Small intestine (tissue), 7 donors: ENCODE data around the gene PDCD1LG2. TPM values are rescaled to one million over a fixed set of nuclear protein-coding genes. Genes with fewer than 3 reads are reported as not detected.

Experiments
- DNase-seq, 2 donors: peaks; one replicate each; pipeline versions ENCODE4 v3.0.0 to v3.0.0-alpha.2; 2013
- FAIRE-seq: peaks from 2 replicates; lab custom pipeline; 2012; peaks lifted over from hg19 to GRCh38; lab: Jason Lieb, UNC
- H3K27ac ChIP-seq, 3 donors: one replicate each; pipeline ENCODE4 v1.5.1; 2013; ENCODE audit warnings: low read length in 2 of 3, mild to moderate bottlenecking in 2 of 3, control low read depth in 1 of 3, inconsistent platforms in 1 of 3, low read depth in 1 of 3, moderate library complexity in 1 of 3
- H3K27me3 ChIP-seq, 3 donors: one replicate each; pipeline ENCODE4 v1.6.1; 2013; ENCODE audit warnings: low read length in 3 of 3, inconsistent platforms in 1 of 3; ENCODE audit not compliant: control insufficient read depth in 3 of 3, insufficient read depth in 3 of 3
- H3K36me3 ChIP-seq, 3 donors: one replicate each; pipeline ENCODE4 v1.6.1; 2013; ENCODE audit warnings: low read length in 3 of 3, inconsistent platforms in 1 of 3, low read depth in 1 of 3, mild to moderate bottlenecking in 1 of 3, moderate library complexity in 1 of 3; ENCODE audit not compliant: control insufficient read depth in 3 of 3, insufficient read depth in 2 of 3
- H3K4me1 ChIP-seq, 3 donors: one replicate each; pipeline ENCODE4 v1.6.1; 2013; ENCODE audit warnings: low read length in 2 of 3, inconsistent platforms in 1 of 3, low read depth in 1 of 3, mild to moderate bottlenecking in 1 of 3, moderate library complexity in 1 of 3; ENCODE audit not compliant: control insufficient read depth in 3 of 3, insufficient read depth in 2 of 3
- H3K4me3 ChIP-seq, 3 donors: one replicate each; pipeline ENCODE4 v1.5.1; 2013; ENCODE audit warnings: low read length in 3 of 3, control low read depth in 1 of 3, inconsistent platforms in 1 of 3, low read depth in 1 of 3, mild to moderate bottlenecking in 1 of 3, moderate library complexity in 1 of 3
- H3K9me3 ChIP-seq, 2 donors: one replicate each; pipeline ENCODE4 v1.6.1; 2013; ENCODE audit warnings: low read depth in 1 of 2, low read length in 1 of 2; ENCODE audit not compliant: control insufficient read depth in 2 of 2, insufficient read depth in 1 of 2
- WGBS, 3 donors: extraction: QIAGEN DNeasy Blood & Tissue Kit; methylation state at CpG; one replicate each; pipeline ENCODE4 v1.1.7; 2013; 5-methylcytosine and 5-hydroxymethylcytosine counted together
- polyA plus RNA-seq, 4 donors: library from polyadenylated mRNA; stranded (reverse) in 3 of 4; unstranded in 1 of 4; fragments of 200-250 nt in 3 of 4; fragments of 120-200 nt in 1 of 4; gene quantifications; one replicate each; pipeline versions ENCODE4 v1.2.1 to v1.2.3, GENCODE V29; 2013
- donor health status: healthy with polysubstance abuse.
- donor health status: control.
- donor health status: control.
- donor health status: Bipolar disorder and iron deficiency.
- donor health status: healthy.

The PDCD1LG2 gene
- polyA plus RNA-seq, 4 donors, result 0.42 to 0.52 TPM; not detected in 2

DNA sequence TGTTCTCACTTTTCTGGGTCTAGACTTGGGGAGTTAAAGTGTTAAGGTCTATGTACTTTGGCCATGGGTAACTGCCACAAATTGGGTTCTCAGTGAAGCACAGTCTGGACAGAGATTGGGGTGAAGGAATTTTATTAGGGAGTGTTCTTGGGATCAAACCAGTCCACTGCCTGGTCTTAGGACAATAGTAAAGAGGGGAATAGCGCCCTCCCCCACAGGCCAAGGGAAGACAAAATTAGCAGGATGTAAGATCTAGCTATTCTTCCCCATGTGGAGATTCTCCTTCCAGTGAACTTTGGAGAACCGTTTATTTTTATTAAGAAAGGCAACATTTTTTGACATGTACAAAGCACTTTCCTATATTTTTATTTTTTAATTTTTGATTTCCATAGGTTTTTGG, 100.2 kb downstream of the PDCD1LG2 start:
- Histone ChIP-seq H3K4me1 (no peaks in the 10 kb centered on the region), H3K27ac (no peak overlapping the region), H3K36me3 (no peaks in the 10 kb centered on the region), H3K27me3 (no peaks in the 10 kb centered on the region), H3K4me3 (no peak overlapping the region), H3K9me3 (no peaks in the 10 kb centered on the region)
- DNase-seq, result no peak
- WGBS, 3 donors, result 67 to 83% (median 82%) methylated on average over 2 of the region's 2 CpGs
- FAIRE-seq, result no peak

- 82 to 95% (median 85%) methylated on average over 6 of the region's 6 CpGs for WGBS, 3 donors
- H3K27ac ChIP-seq, result no peak overlapping the region
- no peak overlapping the region for H3K4me3 ChIP-seq
- H3K4me1 ChIP-seq, result no peaks in the 10 kb centered on the region
- H3K36me3 ChIP-seq, result no peaks in the 10 kb centered on the region
- DNase-seq (no peak), FAIRE-seq (no peak)
- H3K27me3 ChIP-seq, result no peaks in the 10 kb centered on the region
- no peaks in the 10 kb centered on the region for H3K9me3 ChIP-seq
Observed at GRCh38 chr9:5611321-5612184, 101.2 kb downstream of the PDCD1LG2 start.

- Histone ChIP-seq H3K36me3 (no peaks in the 10 kb centered on the region), H3K4me1 (no peaks in the 10 kb centered on the region), H3K27me3 (no peaks in the 10 kb centered on the region), H3K9me3 (no peaks in the 10 kb centered on the region), H3K27ac (no peak overlapping the region), H3K4me3 (no peak overlapping the region)
- no peak for FAIRE-seq
- no peak for DNase-seq
Observed at GRCh38 chr9:5612185-5612530, 101.8 kb downstream of the PDCD1LG2 start.

- Histone ChIP-seq H3K36me3 (no peaks in the 10 kb centered on the region), H3K27me3 (no peaks in the 10 kb centered on the region), H3K27ac (no peak overlapping the region), H3K4me1 (no peaks in the 10 kb centered on the region), H3K4me3 (no peak overlapping the region), H3K9me3 (no peaks in the 10 kb centered on the region)
- no peak for FAIRE-seq
- no peak for DNase-seq
- 80 to 95% (median 89%) methylated on average over 4 of the region's 4 CpGs for WGBS, 3 donors
Observed at GRCh38 chr9:5614192-5614591, 103.9 kb downstream of the PDCD1LG2 start.

- H3K4me1 ChIP-seq, result no peaks in the 10 kb centered on the region
- FAIRE-seq, result no peak
- no peaks in the 10 kb centered on the region for H3K36me3 ChIP-seq
- no peak overlapping the region for H3K27ac ChIP-seq
- 88 to 100% (median 97%) methylated on average over 3 of the region's 3 CpGs for WGBS, 3 donors
- no peaks in the 10 kb centered on the region for H3K9me3 ChIP-seq
- no peak for DNase-seq
- no peaks in the 10 kb centered on the region for H3K27me3 ChIP-seq
- no peak overlapping the region for H3K4me3 ChIP-seq
Observed at GRCh38 chr9:5614985-5615384, 104.7 kb downstream of the PDCD1LG2 start.

DNA sequence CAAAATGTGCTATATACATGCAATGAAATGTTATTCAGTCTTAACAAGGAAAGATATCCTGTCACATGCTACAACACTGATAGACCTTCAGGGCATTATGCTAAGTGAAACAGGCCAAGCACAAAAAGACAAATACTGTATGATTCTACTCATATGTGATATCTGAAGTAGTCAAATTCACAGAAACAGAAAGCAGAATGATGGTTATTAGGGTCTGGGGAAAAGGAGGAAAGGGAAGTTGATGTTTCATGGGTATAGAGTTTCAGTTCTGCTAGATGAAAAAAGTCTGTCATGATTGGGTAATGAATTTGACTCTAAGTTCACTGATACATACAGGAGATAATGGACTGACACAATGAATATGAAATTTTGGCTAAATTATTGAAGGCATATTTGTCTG, 107.4 kb downstream of the PDCD1LG2 start:
- no peak overlapping the region for H3K4me3 ChIP-seq
- no peaks in the 10 kb centered on the region for H3K4me1 ChIP-seq
- H3K27ac ChIP-seq, result no peak overlapping the region
- H3K9me3 ChIP-seq, result no peaks in the 10 kb centered on the region
- no peaks in the 10 kb centered on the region for H3K27me3 ChIP-seq
- no peaks in the 10 kb centered on the region for H3K36me3 ChIP-seq
- peak; percentile 36 for FAIRE-seq
- DNase-seq, result no peak

DNA sequence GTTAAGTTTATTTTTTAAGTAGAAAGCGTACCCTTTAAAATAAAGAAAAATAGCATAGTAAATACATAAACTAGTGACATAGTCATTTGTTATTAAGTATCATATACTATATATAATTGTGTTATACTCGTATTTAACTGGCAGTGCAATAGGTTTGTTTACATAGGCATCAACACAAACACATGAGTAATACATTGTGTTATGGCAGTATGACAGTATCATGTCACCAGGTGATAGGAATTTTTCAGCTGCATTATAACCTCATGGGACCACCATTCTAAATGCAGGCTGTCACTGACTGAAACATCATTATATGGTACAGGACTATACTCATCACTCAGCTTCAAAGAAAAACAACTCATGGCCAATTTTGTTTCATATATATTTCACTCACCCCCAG, 110.2 kb downstream of the PDCD1LG2 start:
- H3K4me3 ChIP-seq, result no peak overlapping the region
- no peaks in the 10 kb centered on the region for H3K36me3 ChIP-seq
- no peaks in the 10 kb centered on the region for H3K27me3 ChIP-seq
- no peaks in the 10 kb centered on the region for H3K4me1 ChIP-seq
- WGBS, 3 donors, result 74 to 87% (median 83%) methylated on average over 2 of the region's 2 CpGs
- no peaks in the 10 kb centered on the region for H3K9me3 ChIP-seq
- FAIRE-seq (no peak), DNase-seq (no peak)
- H3K27ac ChIP-seq, result no peak overlapping the region
